SH-SY5Y (cell line): Measurements from ENCODE around the gene TMEM151B.

ENCODE experiments used
- GATA2 ChIP-seq: IDR thresholded peaks from 2 replicates; pipeline ENCODE4 v1.6.1; 2011; ENCODE audit warnings: mild to moderate bottlenecking, low read depth, low read length
- GATA3 ChIP-seq: IDR thresholded peaks from 2 replicates; pipeline ENCODE4 v1.6.1; 2011; ENCODE audit warnings: low read depth, mild to moderate bottlenecking, low read length, moderate library complexity

GRCh38 chr6:44257753-44258324 lies 12.4 kb upstream of the TMEM151B start:
- TF ChIP-seq GATA2 (no peak), GATA3 (no peak)
